ENCODE measurements around the gene ALK. TPM values are rescaled to one million over a fixed set of nuclear protein-coding genes. Genes with fewer than 3 reads are reported as not detected.

Gene ALK
- total RNA-seq, 4 donors from 2014 or later: 0.08 to 0.40 (median 0.28) TPM

DNA sequence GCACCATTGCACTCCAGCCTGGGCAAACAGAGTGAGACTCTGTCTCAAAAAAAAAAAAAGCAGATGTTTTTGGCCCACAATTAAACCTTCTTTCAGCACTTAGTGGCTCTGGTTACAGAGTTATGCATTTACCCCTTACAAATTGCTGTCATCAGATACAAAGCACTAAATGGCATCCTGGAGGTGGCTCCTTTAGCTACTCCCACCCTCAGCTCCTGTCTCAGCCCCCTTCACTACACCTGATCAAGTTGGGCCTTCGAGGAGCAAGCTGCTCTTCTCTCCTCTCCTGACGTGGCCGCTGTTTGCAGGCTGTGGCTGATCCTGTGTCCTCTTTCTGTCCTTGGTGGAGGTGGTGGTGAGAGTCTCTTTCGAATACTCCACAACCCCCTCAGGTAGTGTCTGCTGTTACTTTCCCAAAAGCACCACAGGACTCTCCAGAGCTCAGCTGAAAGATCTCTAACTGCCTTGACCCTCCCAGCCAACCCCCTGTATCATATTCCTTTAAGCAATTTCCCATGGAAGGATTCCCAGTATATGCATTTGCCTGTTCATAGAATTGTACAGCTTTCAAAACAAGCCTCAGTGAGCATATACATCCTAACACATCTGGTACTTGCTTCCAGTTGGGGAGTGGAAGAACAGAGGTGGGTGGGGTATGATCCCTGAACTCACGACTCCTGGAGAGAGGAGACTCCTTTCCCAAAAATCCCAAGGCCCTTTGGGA is 520.3 kb downstream of the ALK start:
- H3K27ac ChIP-seq: no peak overlapping the region
- no peaks in the 10 kb centered on the region for H3K36me3 ChIP-seq
- no peak overlapping the region for H3K4me3 ChIP-seq (replicated peaks in 1 of 3)
- intact Hi-C loops (cut with DNase I): no loop called here
- H3K4me1 ChIP-seq: peaks cover 10 to 32% of the 10 kb centered on the region in 2 donors
- no peak for TF ChIP-seq POLR2A (IDR thresholded peaks at IDR 0.05)
- TF ChIP-seq, protein P1, sequence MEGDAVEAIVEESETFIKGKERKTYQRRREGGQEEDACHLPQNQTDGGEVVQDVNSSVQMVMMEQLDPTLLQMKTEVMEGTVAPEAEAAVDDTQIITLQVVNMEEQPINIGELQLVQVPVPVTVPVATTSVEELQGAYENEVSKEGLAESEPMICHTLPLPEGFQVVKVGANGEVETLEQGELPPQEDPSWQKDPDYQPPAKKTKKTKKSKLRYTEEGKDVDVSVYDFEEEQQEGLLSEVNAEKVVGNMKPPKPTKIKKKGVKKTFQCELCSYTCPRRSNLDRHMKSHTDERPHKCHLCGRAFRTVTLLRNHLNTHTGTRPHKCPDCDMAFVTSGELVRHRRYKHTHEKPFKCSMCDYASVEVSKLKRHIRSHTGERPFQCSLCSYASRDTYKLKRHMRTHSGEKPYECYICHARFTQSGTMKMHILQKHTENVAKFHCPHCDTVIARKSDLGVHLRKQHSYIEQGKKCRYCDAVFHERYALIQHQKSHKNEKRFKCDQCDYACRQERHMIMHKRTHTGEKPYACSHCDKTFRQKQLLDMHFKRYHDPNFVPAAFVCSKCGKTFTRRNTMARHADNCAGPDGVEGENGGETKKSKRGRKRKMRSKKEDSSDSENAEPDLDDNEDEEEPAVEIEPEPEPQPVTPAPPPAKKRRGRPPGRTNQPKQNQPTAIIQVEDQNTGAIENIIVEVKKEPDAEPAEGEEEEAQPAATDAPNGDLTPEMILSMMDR (IDR thresholded peaks at IDR 0.05): no peak
- H3K9me3 ChIP-seq: no peaks in the 10 kb centered on the region
- DNase-seq: no peak
- no peaks in the 10 kb centered on the region for H3K27me3 ChIP-seq
- 76 to 88% methylated on average over 4 of the region's 5 CpGs for WGBS, 2 donors

DNA sequence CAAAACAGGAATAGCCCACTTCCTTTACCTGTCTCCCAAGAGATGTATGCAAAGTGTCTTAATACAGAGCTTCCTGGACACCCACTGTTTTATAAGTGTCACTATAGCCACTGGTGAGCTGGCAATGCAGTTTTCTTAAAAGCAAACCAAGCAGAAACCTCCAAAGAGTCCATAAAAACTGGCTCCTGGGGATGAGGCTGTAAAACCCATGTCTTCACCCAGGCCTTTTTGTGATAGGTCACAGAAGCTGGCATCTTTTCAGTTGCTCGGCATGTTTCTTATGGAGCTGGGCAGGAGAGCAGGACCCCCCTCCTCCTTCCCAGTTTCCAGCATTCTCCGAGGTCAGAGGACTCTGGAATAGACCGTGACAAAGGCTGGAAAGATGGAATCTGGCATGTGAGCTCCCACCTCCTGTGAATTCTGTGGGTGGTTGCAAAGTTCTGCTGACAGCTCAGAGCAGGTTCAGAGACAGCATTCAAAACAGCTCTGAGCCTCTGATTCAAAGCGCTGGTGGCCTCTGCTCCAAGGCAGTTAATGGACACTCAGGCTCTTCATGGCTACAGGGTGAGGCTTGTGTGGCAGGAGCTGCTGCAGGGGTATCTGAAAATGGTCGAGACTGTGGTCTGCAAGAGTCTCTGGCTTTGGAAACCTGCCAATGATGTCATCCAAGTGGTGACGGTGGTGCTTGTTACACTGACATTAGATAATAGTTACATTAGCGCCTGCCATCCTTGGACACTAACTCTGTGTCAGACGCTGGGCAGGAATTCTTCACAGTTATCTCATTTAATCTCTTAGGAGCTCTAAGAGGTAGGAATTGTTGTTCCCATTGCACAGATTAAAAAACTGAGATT is 522.8 kb downstream of the ALK start:
- WGBS, 2 donors: 44 to 71% methylated on average over 8 of the region's 8 CpGs

DNA sequence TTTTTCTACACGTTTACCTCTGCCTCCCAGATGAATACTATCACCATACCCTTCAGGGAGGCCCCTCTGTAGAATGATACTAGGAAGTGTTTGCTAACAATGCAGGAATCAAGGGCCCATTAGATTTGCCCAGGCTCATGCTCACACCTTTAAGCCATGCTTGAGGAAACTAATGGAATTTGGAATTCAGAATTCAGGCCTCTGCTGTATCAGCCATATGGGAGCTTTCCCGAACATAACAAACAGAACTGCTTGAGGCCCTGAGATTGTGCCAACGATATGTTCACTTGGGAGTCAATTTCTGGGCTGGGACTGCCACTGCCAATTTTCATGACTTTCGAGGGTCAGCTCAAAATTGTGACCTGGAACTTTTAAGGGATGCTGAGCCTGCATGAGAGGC is 523.7 kb downstream of the ALK start:
- no peak overlapping the region for H3K4me3 ChIP-seq (replicated peaks in 1 of 3)
- 25 to 42% methylated on average over 4 of the region's 4 CpGs for WGBS, 2 donors
- DNase-seq: peak; percentile 40 to 59
- H3K36me3 ChIP-seq: no peaks in the 10 kb centered on the region
- peaks cover 5 to 22% of the 10 kb centered on the region in 2 donors for H3K4me1 ChIP-seq
- H3K27me3 ChIP-seq: no peaks in the 10 kb centered on the region
- H3K9me3 ChIP-seq: no peaks in the 10 kb centered on the region
- TF ChIP-seq, protein P1 (IDR thresholded peaks at IDR 0.05): no peak
- no peak for TF ChIP-seq POLR2A (IDR thresholded peaks at IDR 0.05)
- intact Hi-C loops (cut with DNase I): no loop called here
- H3K27ac ChIP-seq: peak overlapping the region; percentile 31 to 71 (median 67)

More for the DNA sequence above, 522.8 kb downstream of the ALK start:
- no peak overlapping the region for H3K4me3 ChIP-seq (replicated peaks in 1 of 3)
- TF ChIP-seq POLR2A (IDR thresholded peaks at IDR 0.05): no peak
- TF ChIP-seq, protein P1 (IDR thresholded peaks at IDR 0.05): no peak
- H3K27me3 ChIP-seq: no peaks in the 10 kb centered on the region
- H3K27ac ChIP-seq: peak overlapping the region; percentile 31 to 71 (median 67)
- H3K4me1 ChIP-seq: peaks cover 5 to 22% of the 10 kb centered on the region in 2 donors
- no peaks in the 10 kb centered on the region for H3K9me3 ChIP-seq
- H3K36me3 ChIP-seq: no peaks in the 10 kb centered on the region
- intact Hi-C loops (cut with DNase I): no loop called here
- peak in 1 of 2 donors; percentile 42 for DNase-seq

DNA sequence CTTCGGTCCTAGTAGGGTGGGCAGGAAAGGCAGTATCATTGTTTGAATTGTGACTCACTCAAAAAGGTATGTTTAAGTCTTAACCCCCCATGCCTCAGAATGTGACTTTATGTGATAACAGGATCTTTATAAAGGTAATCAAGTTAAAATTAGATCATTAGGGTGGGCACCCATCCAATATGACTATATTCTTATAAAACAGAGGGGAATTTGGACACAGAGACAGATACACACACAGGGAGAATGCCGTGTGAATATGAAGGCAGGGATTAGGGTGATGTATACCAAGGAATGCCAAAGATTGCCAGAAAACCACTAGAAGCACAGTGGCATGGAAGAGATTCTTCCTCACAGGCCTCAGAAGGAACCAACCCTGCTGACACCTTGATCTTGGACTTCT is 524.3 kb downstream of the ALK start:
- H3K4me3 ChIP-seq (replicated peaks in 1 of 3): no peak overlapping the region
- intact Hi-C loops (cut with DNase I): no loop called here
- 88 to 95% methylated on average over 2 of the region's 2 CpGs for WGBS, 2 donors
- H3K27me3 ChIP-seq: no peaks in the 10 kb centered on the region
- TF ChIP-seq, protein P1 (IDR thresholded peaks at IDR 0.05): no peak
- TF ChIP-seq POLR2A (IDR thresholded peaks at IDR 0.05): no peak
- H3K4me1 ChIP-seq: peaks cover 5 to 22% of the 10 kb centered on the region in 2 donors
- H3K9me3 ChIP-seq: no peaks in the 10 kb centered on the region
- H3K36me3 ChIP-seq: no peaks in the 10 kb centered on the region
- no peak for DNase-seq
- peak overlapping the region in 2 of 3 donors; percentile 67 to 71 for H3K27ac ChIP-seq

DNA sequence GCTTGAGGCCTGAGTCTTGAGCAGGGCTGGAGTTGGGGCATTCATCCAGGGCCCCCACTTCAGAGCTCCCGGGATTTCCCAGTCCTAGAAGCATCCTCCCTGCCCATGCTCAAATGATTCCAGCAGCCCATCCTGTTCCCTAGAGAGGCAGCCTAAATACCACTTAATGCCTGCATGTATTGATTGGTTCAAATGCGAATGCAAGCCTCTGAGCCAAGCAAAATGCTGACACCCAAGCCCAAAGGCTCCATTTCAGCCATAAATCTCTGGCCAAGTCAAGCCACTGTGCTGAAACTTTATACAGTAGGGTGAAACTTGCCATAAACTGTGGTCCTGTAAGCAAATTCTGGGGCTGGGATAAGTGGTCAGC is 526.4 kb downstream of the ALK start:
- H3K27ac ChIP-seq: no peak overlapping the region
- no peak overlapping the region for H3K4me3 ChIP-seq (replicated peaks in 1 of 3)
- peaks cover 5 to 22% of the 10 kb centered on the region in 2 donors for H3K4me1 ChIP-seq
- no peaks in the 10 kb centered on the region for H3K36me3 ChIP-seq
- DNase-seq: no peak
- H3K9me3 ChIP-seq: no peaks in the 10 kb centered on the region
- intact Hi-C loops (cut with DNase I): no loop called here
- no peaks in the 10 kb centered on the region for H3K27me3 ChIP-seq
- TF ChIP-seq POLR2A (IDR thresholded peaks at IDR 0.05): no peak
- TF ChIP-seq, protein P1 (IDR thresholded peaks at IDR 0.05): no peak
- 66 to 72% methylated on average over 2 of the region's 2 CpGs for WGBS, 2 donors

All from thyroid gland (tissue), 4 donors.